GM12878 (cell line): ENCODE measurements around the gene MGST3. TPM values are rescaled to one million over a fixed set of nuclear protein-coding genes. Genes with fewer than 3 reads are reported as not detected.

ENCODE experiments used
- ATAC-seq: fragments of 200-7000 bp; cut with Tn5 transposase; 3 replicates; pipeline ENCODE4 v1.9.1; 2020; ENCODE audit warnings: mild to moderate bottlenecking, moderate library complexity
- BruUV-seq: library from RNA; stranded (reverse); fragments of 400-500 nt; replicated peaks from 2 replicates; lab custom pipeline; 2021; lab: Mats Ljungman, UMichigan
- CTCF ChIA-PET: fragments of 300-600 bp; sonication (Branson Sonifier 250); formaldehyde crosslinking; extraction: SDS; loops from one replicate; lab custom pipeline; 2021; ENCODE audit warnings: inconsistent platforms; lab: Yijun Ruan, JAX
- POLR2A ChIA-PET: fragments of 350-600 bp; formaldehyde crosslinking; extraction: SDS; loops from one replicate; lab custom pipeline; 2021; ENCODE audit warnings: inconsistent platforms; lab: Charles Lee
- RAD21 ChIA-PET: fragments of 300-600 bp; sonication (Branson Sonifier 250); formaldehyde crosslinking; loops from one replicate; lab custom pipeline; 2023; ENCODE audit warnings: antibody characterized with exemption; ENCODE audit not compliant: unreplicated experiment; lab: Charles Lee
- SMC1A ChIA-PET: fragments of 300-600 bp; sonication (Branson Sonifier 250); formaldehyde crosslinking; loops from one replicate; lab custom pipeline; 2023; ENCODE audit not compliant: unreplicated experiment, uncharacterized antibody; lab: Charles Lee
- DNase-seq: peaks from one replicate; pipeline ENCODE4 v3.0.0-alpha.2; 2011; ENCODE audit warnings: low read depth, low spot score
- FAIRE-seq: peaks from 3 replicates; lab custom pipeline; 2011; peaks lifted over from hg19 to GRCh38; lab: Jason Lieb, UNC
- H2AFZ ChIP-seq: 2 replicates; pipeline ENCODE4 v1.6.0; 2011; ENCODE audit warnings: low read depth, low read length, control low read depth; ENCODE audit not compliant: control insufficient read depth
- H3K27ac ChIP-seq: 2 replicates; pipeline ENCODE4 v1.5.1; 2011; ENCODE audit warnings: control low read depth; ENCODE audit not compliant: control insufficient read depth, insufficient read depth
- H3K27me3 ChIP-seq, 2 experiments: replicated peaks in 1 of 2; 2 replicates each; pipeline versions ENCODE4 v1.6.0 to v1.6.1; 2011; ENCODE audit warnings: low read length in 1 of 2; ENCODE audit not compliant: control insufficient read depth in 2 of 2, insufficient read depth in 2 of 2
- H3K36me3 ChIP-seq, 2 experiments: 2 replicates each; pipeline ENCODE4 v1.5.1; 2011; ENCODE audit warnings: low read length in 1 of 2; ENCODE audit not compliant: control insufficient read depth in 2 of 2, insufficient read depth in 2 of 2
- H3K4me1 ChIP-seq: 2 replicates; pipeline ENCODE4 v1.6.1; 2011; ENCODE audit warnings: mild to moderate bottlenecking, low read length, moderate library complexity, mixed read lengths; ENCODE audit not compliant: control insufficient read depth, insufficient read depth
- H3K4me2 ChIP-seq: 2 replicates; pipeline ENCODE4 v1.6.0; 2011; ENCODE audit warnings: control low read depth; ENCODE audit not compliant: control insufficient read depth, insufficient read depth
- H3K4me3 ChIP-seq: fragments of 200-600 bp; sonication (generic); 2 replicates; pipeline ENCODE4 v1.5.1; 2016
- H3K79me2 ChIP-seq: 2 replicates; pipeline ENCODE4 v1.6.0; 2011; ENCODE audit warnings: low read length; ENCODE audit not compliant: control insufficient read depth, insufficient read depth
- H3K9ac ChIP-seq: 2 replicates; pipeline ENCODE4 v1.8.0; 2011; ENCODE audit warnings: low read length, control low read depth, mixed read lengths; ENCODE audit not compliant: control insufficient read depth, insufficient read depth
- H3K9me3 ChIP-seq: replicated peaks from 3 replicates; pipeline ENCODE4 v1.5.1; 2011; ENCODE audit warnings: mild to moderate bottlenecking, low read length; ENCODE audit not compliant: control insufficient read depth, insufficient read depth
- H4K20me1 ChIP-seq: 2 replicates; pipeline ENCODE4 v1.6.0; 2011; ENCODE audit not compliant: control insufficient read depth, insufficient read depth
- ETV6 ChIP-seq, 2 experiments: fragments of 450-650 bp in 1 of 2; IDR thresholded peaks in 1 of 2; conservative IDR thresholded peaks in 1 of 2; 2 replicates each; pipeline ENCODE4 v1.6.1; 2014; ENCODE audit warnings: antibody characterized with exemption in 1 of 2, borderline replicate concordance in 1 of 2, low read depth in 1 of 2, mild to moderate bottlenecking in 1 of 2, moderate library complexity in 1 of 2
- WGBS: methylation state at CpG from one replicate; pipeline ENCODE4 v1.1.6; 2016; ENCODE audit warnings: low lambda C conversion rate; ENCODE audit not compliant: insufficient replicate concordance, insufficient coverage; ENCODE audit errors: missing lambda C conversion rate; 5-methylcytosine and 5-hydroxymethylcytosine counted together
- in situ Hi-C: fragments of 300-500 bp; cut with MboI; formaldehyde crosslinking; loops from 9 replicates; pipeline ENCODE4 v1.14.3; 2018; ENCODE audit warnings: mixed read lengths
- intact Hi-C: fragments of 100-400 bp; cut with micrococcal nuclease; formaldehyde crosslinking; loops from one replicate; pipeline ENCODE4 v1.14.2; 2022; ENCODE audit not compliant: unreplicated experiment
- polyA plus RNA-seq, 11 experiments: library from polyadenylated mRNA; depleted of rRNA in 4 of 11; unstranded in 6 of 11; stranded (reverse) in 5 of 11; fragments of >200 nt; fragmentation: Nextera tagmentation in 4 of 11; fragmentation: Illumina TruSeq in 1 of 11; extraction: Ambion mirVana in 4 of 11; extraction: Trizol in 1 of 11; gene quantifications; 1 replicate in 1 of 11; 2 replicates in 10 of 11; pipeline versions ENCODE4 v1.2.1 to v1.2.3, GENCODE V29; 2011 to 2016; ENCODE audit warnings: inconsistent platforms in 2 of 11, missing spikeins in 2 of 11, low read depth in 1 of 11
- total RNA-seq, 4 experiments: library from RNA; depleted of rRNA in 3 of 4; stranded (reverse); fragments of >200 nt in 3 of 4; fragmentation: Illumina TruSeq in 1 of 4; extraction: Trizol in 1 of 4; gene quantifications; 2 replicates each; pipeline versions ENCODE4 v1.2.1 to v1.2.3, GENCODE V29; 2013 to 2021
- TF ChIP-seq, protein P1 (sequence below): fragments of 450-650 bp; IDR thresholded peaks from 2 replicates; pipeline ENCODE4 v1.6.1; 2018; ENCODE audit warnings: mild to moderate bottlenecking, low read depth, moderate library complexity; ENCODE audit not compliant: partially characterized antibody

Gene MGST3
- total and polyA plus RNA-seq, 10 of the 15 experiments (the other 5 are each of a cell fraction or from before 2014, with no cell fraction given), result 37.3 to 145 (median 68.8) TPM

GRCh38 chr1:165616054-165616612, 14.9 kb upstream of the MGST3 start:
- 0% methylated on average over 1 of the region's 1 CpG for WGBS
- ChIA-PET CTCF (interaction anchor here (0.7 to 1.5 kb wide), 2 partner anchors 8 to 12 kb away, joined by 3 to 6 read pairs; no protein-coding TSS in a partner anchor), RAD21 (no interaction called here), POLR2A (no interaction called here), SMC1A (no interaction called here)
- Histone ChIP-seq H3K9ac (no peak overlapping the region), H3K27me3 (no peaks in the 10 kb centered on the region), H3K4me2 (no peak overlapping the region), H3K4me3 (no peak overlapping the region), H3K4me1 (no peaks in the 10 kb centered on the region), H3K79me2 (no peaks in the 10 kb centered on the region), H3K27ac (no peak overlapping the region), H2AFZ (no peak overlapping the region), H3K36me3 (no peaks in the 10 kb centered on the region), H4K20me1 (no peaks in the 10 kb centered on the region), H3K9me3 (no peaks in the 10 kb centered on the region)
- DNase-seq, result no peak
- no TSS peak for BruUV-seq
- intact Hi-C loops, result no loop called here
- in situ Hi-C loops, result no loop called here
- no peak for TF ChIP-seq ETV6 (conservative IDR thresholded peaks at IDR 0.05 in 1 of 2, IDR thresholded peaks at IDR 0.05 in 1 of 2; ENCODE audit: borderline replicate concordance in 1 of 2, low read depth in 1 of 2)
- TF ChIP-seq, protein P1, sequence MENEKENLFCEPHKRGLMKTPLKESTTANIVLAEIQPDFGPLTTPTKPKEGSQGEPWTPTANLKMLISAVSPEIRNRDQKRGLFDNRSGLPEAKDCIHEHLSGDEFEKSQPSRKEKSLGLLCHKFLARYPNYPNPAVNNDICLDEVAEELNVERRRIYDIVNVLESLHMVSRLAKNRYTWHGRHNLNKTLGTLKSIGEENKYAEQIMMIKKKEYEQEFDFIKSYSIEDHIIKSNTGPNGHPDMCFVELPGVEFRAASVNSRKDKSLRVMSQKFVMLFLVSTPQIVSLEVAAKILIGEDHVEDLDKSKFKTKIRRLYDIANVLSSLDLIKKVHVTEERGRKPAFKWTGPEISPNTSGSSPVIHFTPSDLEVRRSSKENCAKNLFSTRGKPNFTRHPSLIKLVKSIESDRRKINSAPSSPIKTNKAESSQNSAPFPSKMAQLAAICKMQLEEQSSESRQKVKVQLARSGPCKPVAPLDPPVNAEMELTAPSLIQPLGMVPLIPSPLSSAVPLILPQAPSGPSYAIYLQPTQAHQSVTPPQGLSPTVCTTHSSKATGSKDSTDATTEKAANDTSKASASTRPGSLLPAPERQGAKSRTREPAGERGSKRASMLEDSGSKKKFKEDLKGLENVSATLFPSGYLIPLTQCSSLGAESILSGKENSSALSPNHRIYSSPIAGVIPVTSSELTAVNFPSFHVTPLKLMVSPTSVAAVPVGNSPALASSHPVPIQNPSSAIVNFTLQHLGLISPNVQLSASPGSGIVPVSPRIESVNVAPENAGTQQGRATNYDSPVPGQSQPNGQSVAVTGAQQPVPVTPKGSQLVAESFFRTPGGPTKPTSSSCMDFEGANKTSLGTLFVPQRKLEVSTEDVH, result no peak
- FAIRE-seq, result no peak
- ATAC-seq, result no peak
